ENCODE measurements around the gene PTPRD.
"Not testable (repeated sequence)": the region's sequence is repeated elsewhere in the genome, so short reads cannot be mapped to it uniquely, and the experiment has no call there.

The PTPRD gene

GRCh38 chr9:10449201-10449617 is 163.6 kb downstream of the PTPRD start:
- not testable (repeated sequence) for DNase-seq

GRCh38 chr9:10447036-10447435 is 165.8 kb downstream of the PTPRD start:
- no peak for DNase-seq

- DNase-seq: no peak
These were observed 169.0 kb downstream of the PTPRD start for GRCh38 chr9:10443868-10444204.

- no peak for DNase-seq
These were observed 169.5 kb downstream of the PTPRD start for GRCh38 chr9:10443181-10443867.

- DNase-seq: no peak
These were observed 173.8 kb downstream of the PTPRD start for GRCh38 chr9:10438955-10439354.

- no peak for DNase-seq
These were observed 176.0 kb downstream of the PTPRD start for GRCh38 chr9:10436756-10437155.

GRCh38 chr9:10434412-10434811 is 178.4 kb downstream of the PTPRD start:
- DNase-seq: no peak

- DNase-seq: no peak
These were observed 201.5 kb downstream of the PTPRD start for GRCh38 chr9:10411272-10411671.

- DNase-seq: no peak
These were observed 209.5 kb downstream of the PTPRD start for GRCh38 chr9:10403283-10403682.

- DNase-seq: no peak
These were observed 216.2 kb downstream of the PTPRD start for GRCh38 chr9:10396615-10397014.

- no peak for DNase-seq
These were observed 225.5 kb downstream of the PTPRD start for GRCh38 chr9:10387282-10387681.

- DNase-seq: no peak
These were observed 241.0 kb downstream of the PTPRD start for GRCh38 chr9:10371824-10372223.

GRCh38 chr9:10366171-10366779 is 246.5 kb downstream of the PTPRD start:
- DNase-seq: no peak

GRCh38 chr9:10354591-10354990 is 258.2 kb downstream of the PTPRD start:
- DNase-seq: no peak

- not testable (repeated sequence) for DNase-seq
These were observed 267.2 kb downstream of the PTPRD start for GRCh38 chr9:10345621-10346020.

GRCh38 chr9:10341057-10341456 is 271.7 kb downstream of the PTPRD start:
- no peak for DNase-seq

- DNase-seq: no peak
These were observed 273.6 kb downstream of the PTPRD start for GRCh38 chr9:10339152-10339551.

- no peak for DNase-seq
These were observed 281.6 kb downstream of the PTPRD start for GRCh38 chr9:10331157-10331556.

GRCh38 chr9:10282084-10282483 is 330.7 kb downstream of the PTPRD start:
- no peak for DNase-seq

- no peak for DNase-seq
These were observed 337.8 kb downstream of the PTPRD start for GRCh38 chr9:10274988-10275387.

- no peak for DNase-seq
These were observed 338.6 kb downstream of the PTPRD start for GRCh38 chr9:10274175-10274574.

GRCh38 chr9:10272830-10273229 is 340.0 kb downstream of the PTPRD start:
- DNase-seq: no peak

GRCh38 chr9:10268531-10269485 is 344.0 kb downstream of the PTPRD start:
- DNase-seq: no peak

GRCh38 chr9:10265153-10265631 is 347.6 kb downstream of the PTPRD start:
- no peak for DNase-seq

Measured in EL (cell line).